Ovary (tissue), 3 donors: ENCODE results near the gene LMO3.

ENCODE experiments used
- POLR2A ChIP-seq: fragments of 450-650 bp; IDR thresholded peaks from one replicate; pipeline ENCODE4 v1.6.1; 2017; ENCODE audit warnings: antibody characterized with exemption, mild to moderate bottlenecking, moderate library complexity
- TF ChIP-seq, protein P1 (sequence below), 3 donors: fragments of 450-650 bp in 2 of 3; fragments of 200-600 bp in 1 of 3; IDR thresholded peaks; one replicate each; pipeline versions ENCODE4 v1.5.1 to v1.8.0; 2016 to 2022; ENCODE audit warnings: antibody characterized with exemption in 3 of 3, mild to moderate bottlenecking in 1 of 3
- donor health status: DM: no; HTN: no; CAD: no.

DNA sequence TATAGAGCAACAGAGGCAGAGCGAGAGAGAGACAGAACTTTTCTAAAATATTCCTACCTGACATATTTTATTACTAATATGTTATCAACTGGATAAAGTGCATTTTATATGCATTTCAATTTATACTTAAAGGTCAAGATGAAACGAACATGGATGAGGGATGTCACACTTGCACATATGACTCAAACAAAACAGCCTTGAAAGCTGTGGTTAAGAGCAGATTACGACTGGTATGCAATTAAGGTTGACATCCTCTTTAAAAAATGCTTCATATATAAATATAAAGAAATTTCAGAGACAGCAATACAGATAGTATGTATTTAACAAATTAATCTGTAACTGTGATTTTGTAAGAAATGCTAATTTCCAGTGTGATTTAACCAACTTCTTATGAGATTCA is 52.5 kb downstream of the LMO3 start:
- TF ChIP-seq, protein P1, sequence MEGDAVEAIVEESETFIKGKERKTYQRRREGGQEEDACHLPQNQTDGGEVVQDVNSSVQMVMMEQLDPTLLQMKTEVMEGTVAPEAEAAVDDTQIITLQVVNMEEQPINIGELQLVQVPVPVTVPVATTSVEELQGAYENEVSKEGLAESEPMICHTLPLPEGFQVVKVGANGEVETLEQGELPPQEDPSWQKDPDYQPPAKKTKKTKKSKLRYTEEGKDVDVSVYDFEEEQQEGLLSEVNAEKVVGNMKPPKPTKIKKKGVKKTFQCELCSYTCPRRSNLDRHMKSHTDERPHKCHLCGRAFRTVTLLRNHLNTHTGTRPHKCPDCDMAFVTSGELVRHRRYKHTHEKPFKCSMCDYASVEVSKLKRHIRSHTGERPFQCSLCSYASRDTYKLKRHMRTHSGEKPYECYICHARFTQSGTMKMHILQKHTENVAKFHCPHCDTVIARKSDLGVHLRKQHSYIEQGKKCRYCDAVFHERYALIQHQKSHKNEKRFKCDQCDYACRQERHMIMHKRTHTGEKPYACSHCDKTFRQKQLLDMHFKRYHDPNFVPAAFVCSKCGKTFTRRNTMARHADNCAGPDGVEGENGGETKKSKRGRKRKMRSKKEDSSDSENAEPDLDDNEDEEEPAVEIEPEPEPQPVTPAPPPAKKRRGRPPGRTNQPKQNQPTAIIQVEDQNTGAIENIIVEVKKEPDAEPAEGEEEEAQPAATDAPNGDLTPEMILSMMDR (IDR thresholded peaks at IDR 0.05): no peak
- TF ChIP-seq POLR2A: no peak
